Dendritic cell treated with granulocyte-macrophage colony-stimulating factor and Interleukin-4, amounts not matched to agents 40 ng/mL and 50 ng/mL, for 4 days (primary cell): ENCODE measurements around the gene THEM5.

Experiments
- H3K27ac Mint-ChIP-seq: one replicate; pipeline ENCODE4 v1.8.0; 2022; ENCODE audit warnings: mild to moderate bottlenecking, mixed read lengths
- H3K27me3 Mint-ChIP-seq: one replicate; pipeline ENCODE4 v1.8.0; 2022; ENCODE audit warnings: mild to moderate bottlenecking, mixed read lengths
- H3K36me3 Mint-ChIP-seq: one replicate; pipeline ENCODE4 v1.8.0; 2022; ENCODE audit warnings: low read depth, mixed read lengths
- H3K4me1 Mint-ChIP-seq: one replicate; pipeline ENCODE4 v1.8.0; 2022; ENCODE audit warnings: low read depth, mixed read lengths
- H3K4me3 Mint-ChIP-seq: one replicate; pipeline ENCODE4 v1.8.0; 2022; ENCODE audit warnings: mild to moderate bottlenecking, moderate library complexity, mixed read lengths
- H3K9me3 Mint-ChIP-seq: one replicate; pipeline ENCODE4 v1.8.0; 2022; ENCODE audit warnings: mixed read lengths
- intact Hi-C: fragments of 100-400 bp; cut with micrococcal nuclease; formaldehyde crosslinking; loops from one replicate; pipeline ENCODE4 v1.15.0; 2022

The THEM5 gene

GRCh38 chr1:151815716-151816327 is 37.7 kb downstream of the THEM5 start:
- Mint-ChIP-seq H3K36me3 (no peaks in the 10 kb centered on the region), H3K27ac (no peak overlapping the region), H3K9me3 (no peaks in the 10 kb centered on the region), H3K27me3 (peaks cover 44% of the 10 kb centered on the region), H3K4me3 (no peak overlapping the region), H3K4me1 (peaks cover 31% of the 10 kb centered on the region)
- intact Hi-C loops: no loop called here

- no peak overlapping the region for H3K4me3 Mint-ChIP-seq
- no peaks in the 10 kb centered on the region for H3K36me3 Mint-ChIP-seq
- H3K4me1 Mint-ChIP-seq: peaks cover 25% of the 10 kb centered on the region
- H3K9me3 Mint-ChIP-seq: no peaks in the 10 kb centered on the region
- peaks cover 40% of the 10 kb centered on the region for H3K27me3 Mint-ChIP-seq
- intact Hi-C loops: no loop called here
- no peak overlapping the region for H3K27ac Mint-ChIP-seq
Measured at GRCh38 chr1:151814971-151815545, 38.5 kb downstream of the THEM5 start.

GRCh38 chr1:151814426-151814825 is 39.1 kb downstream of the THEM5 start:
- Mint-ChIP-seq H3K27ac (no peak overlapping the region), H3K36me3 (no peaks in the 10 kb centered on the region), H3K9me3 (no peaks in the 10 kb centered on the region), H3K4me1 (peaks cover 23% of the 10 kb centered on the region), H3K27me3 (peaks cover 36% of the 10 kb centered on the region), H3K4me3 (no peak overlapping the region)
- intact Hi-C loops: no loop called here

- H3K27me3 Mint-ChIP-seq: peaks cover 39% of the 10 kb centered on the region
- H3K4me3 Mint-ChIP-seq: no peak overlapping the region
- intact Hi-C loops: no loop called here
- no peaks in the 10 kb centered on the region for H3K9me3 Mint-ChIP-seq
- H3K4me1 Mint-ChIP-seq: peaks cover 23% of the 10 kb centered on the region
- no peaks in the 10 kb centered on the region for H3K36me3 Mint-ChIP-seq
- no peak overlapping the region for H3K27ac Mint-ChIP-seq
Measured at GRCh38 chr1:151813271-151813977, 40.1 kb downstream of the THEM5 start.

GRCh38 chr1:151811181-151811580 is 42.3 kb downstream of the THEM5 start:
- Mint-ChIP-seq H3K27me3 (peaks cover 38% of the 10 kb centered on the region), H3K4me3 (no peak overlapping the region), H3K36me3 (no peaks in the 10 kb centered on the region), H3K27ac (no peak overlapping the region), H3K9me3 (no peaks in the 10 kb centered on the region), H3K4me1 (peaks cover 20% of the 10 kb centered on the region)
- intact Hi-C loops: no loop called here

GRCh38 chr1:151809985-151810556 is 43.4 kb downstream of the THEM5 start:
- intact Hi-C loops: no loop called here
- no peak overlapping the region for H3K4me3 Mint-ChIP-seq
- H3K4me1 Mint-ChIP-seq: peaks cover 13% of the 10 kb centered on the region
- H3K27me3 Mint-ChIP-seq: peaks cover 34% of the 10 kb centered on the region
- H3K36me3 Mint-ChIP-seq: no peaks in the 10 kb centered on the region
- H3K9me3 Mint-ChIP-seq: no peaks in the 10 kb centered on the region
- no peak overlapping the region for H3K27ac Mint-ChIP-seq

- Mint-ChIP-seq H3K4me1 (peaks cover 13% of the 10 kb centered on the region), H3K4me3 (no peak overlapping the region), H3K27me3 (peaks cover 35% of the 10 kb centered on the region), H3K9me3 (no peaks in the 10 kb centered on the region), H3K27ac (no peak overlapping the region), H3K36me3 (no peaks in the 10 kb centered on the region)
- intact Hi-C loops: no loop called here
Measured at GRCh38 chr1:151809290-151809984, 44.1 kb downstream of the THEM5 start.

- Mint-ChIP-seq H3K27ac (no peak overlapping the region), H3K36me3 (no peaks in the 10 kb centered on the region), H3K4me1 (peaks cover 13% of the 10 kb centered on the region), H3K9me3 (no peaks in the 10 kb centered on the region), H3K4me3 (no peak overlapping the region), H3K27me3 (peaks cover 37% of the 10 kb centered on the region)
- intact Hi-C loops: no loop called here
Measured at GRCh38 chr1:151807766-151808165, 45.7 kb downstream of the THEM5 start.

GRCh38 chr1:151807131-151807530 is 46.4 kb downstream of the THEM5 start:
- Mint-ChIP-seq H3K36me3 (no peaks in the 10 kb centered on the region), H3K27ac (no peak overlapping the region), H3K4me3 (no peak overlapping the region), H3K4me1 (peaks cover 13% of the 10 kb centered on the region), H3K9me3 (no peaks in the 10 kb centered on the region), H3K27me3 (peaks cover 37% of the 10 kb centered on the region)
- intact Hi-C loops: no loop called here

GRCh38 chr1:151806170-151806569 is 47.3 kb downstream of the THEM5 start:
- no peaks in the 10 kb centered on the region for H3K9me3 Mint-ChIP-seq
- no peak overlapping the region for H3K27ac Mint-ChIP-seq
- peaks cover 40% of the 10 kb centered on the region for H3K27me3 Mint-ChIP-seq
- H3K4me3 Mint-ChIP-seq: no peak overlapping the region
- peaks cover 13% of the 10 kb centered on the region for H3K4me1 Mint-ChIP-seq
- intact Hi-C loops: no loop called here
- no peaks in the 10 kb centered on the region for H3K36me3 Mint-ChIP-seq

GRCh38 chr1:151805066-151805820 is 48.3 kb downstream of the THEM5 start, which contains the start of gene LINGO4:
Gene LINGO4 (minus strand): TSS chr1:151805419. CDS start chr1:151802704, 2,715 bp downstream.
- Mint-ChIP-seq H3K36me3 (no peaks in the 10 kb centered on the region), H3K4me3 (no peak within 1 kb of the TSS), H3K27me3 (peaks cover 46% of the 10 kb centered on the region), H3K4me1 (peaks cover 13% of the 10 kb centered on the region), H3K9me3 (no peaks in the 10 kb centered on the region), H3K27ac (no peak within 1 kb of the TSS)
- intact Hi-C loops: no loop called here

GRCh38 chr1:151803915-151804314 is 49.6 kb downstream of the THEM5 start:
- Mint-ChIP-seq H3K4me3 (no peak overlapping the region), H3K27ac (no peak overlapping the region), H3K9me3 (no peaks in the 10 kb centered on the region), H3K36me3 (no peaks in the 10 kb centered on the region), H3K4me1 (peaks cover 25% of the 10 kb centered on the region), H3K27me3 (peaks cover 56% of the 10 kb centered on the region)
- intact Hi-C loops: no loop called here

- Mint-ChIP-seq H3K9me3 (no peaks in the 10 kb centered on the region), H3K4me3 (no peak overlapping the region), H3K27ac (no peak overlapping the region), H3K4me1 (peaks cover 29% of the 10 kb centered on the region), H3K27me3 (peaks cover 57% of the 10 kb centered on the region), H3K36me3 (no peaks in the 10 kb centered on the region)
- intact Hi-C loops: no loop called here
Measured at GRCh38 chr1:151803164-151803563, 50.3 kb downstream of the THEM5 start.
